Measurements from ENCODE around the gene MUC12.
A peak's percentile ranks its signal among the peaks of the same experiment; 100 is the strongest.
"Not testable (repeated sequence)": the region's sequence is repeated elsewhere in the genome, so short reads cannot be mapped to it uniquely, and the experiment has no call there.

Gene MUC12

DNA sequence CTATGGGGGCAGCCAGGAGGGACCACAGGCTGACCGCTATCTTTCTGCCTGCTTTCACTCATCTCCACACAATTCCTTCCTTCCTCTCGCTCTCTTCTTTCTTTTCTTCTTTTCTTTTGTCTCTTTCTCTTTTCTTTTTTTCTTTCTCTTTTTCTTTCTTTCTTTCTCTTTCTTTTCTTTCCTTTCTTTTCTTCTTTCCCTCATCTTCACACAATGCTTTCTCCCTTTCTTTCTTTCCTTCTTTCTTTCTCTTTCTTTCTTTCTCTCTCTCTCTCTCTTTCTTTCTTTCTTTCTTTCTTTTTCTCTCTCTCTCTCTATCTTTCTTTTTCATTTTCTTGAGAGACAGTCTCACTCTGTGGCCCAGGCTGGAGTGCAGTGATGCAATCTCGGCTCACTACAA, 6.8 kb upstream of the MUC12 start:
- DNase-seq (ENCODE audit: low read depth, low spot score): no peak

DNA sequence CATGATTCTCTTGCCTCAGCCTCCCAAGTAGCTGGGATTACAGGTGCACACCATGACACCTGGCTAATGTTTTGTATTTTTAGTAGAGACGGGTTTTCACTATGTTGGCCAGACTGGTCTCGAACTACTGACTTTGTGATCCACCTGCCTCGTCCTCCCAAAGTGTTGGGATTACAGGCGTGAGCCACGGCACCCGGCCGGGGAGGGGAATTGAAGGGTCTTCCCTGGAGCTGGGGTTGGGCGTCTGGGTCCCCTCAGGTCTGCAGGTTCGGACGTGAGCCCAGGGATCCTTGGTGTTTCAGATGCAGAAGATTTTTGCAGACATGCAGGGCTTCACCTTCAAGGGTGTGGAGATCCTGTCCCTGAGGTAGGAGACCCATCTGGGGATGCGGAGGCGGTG, 6.0 kb upstream of the MUC12 start:
- no peak for DNase-seq (ENCODE audit: low read depth, low spot score)

DNA sequence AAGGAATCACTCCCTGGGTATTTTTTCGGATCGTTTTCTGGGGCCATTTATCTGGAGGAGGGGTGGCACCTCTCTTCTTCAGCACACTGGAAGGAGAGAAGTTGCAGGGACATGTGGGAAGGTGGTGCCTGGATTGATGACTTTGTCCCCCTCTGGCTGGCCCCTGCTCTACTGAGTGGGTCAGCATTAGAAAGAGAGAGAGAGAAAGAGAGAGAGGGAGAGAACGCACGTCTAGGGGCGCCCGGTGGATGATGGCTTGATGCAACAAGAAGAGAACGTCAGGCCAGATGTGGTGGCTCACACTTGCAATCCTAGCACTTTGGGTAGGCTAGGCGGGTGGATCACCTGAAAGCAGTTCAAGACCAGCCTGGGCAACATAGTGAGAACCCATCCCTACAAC, 5.5 kb upstream of the MUC12 start:
- no peak for DNase-seq (ENCODE audit: low read depth, low spot score)

DNA sequence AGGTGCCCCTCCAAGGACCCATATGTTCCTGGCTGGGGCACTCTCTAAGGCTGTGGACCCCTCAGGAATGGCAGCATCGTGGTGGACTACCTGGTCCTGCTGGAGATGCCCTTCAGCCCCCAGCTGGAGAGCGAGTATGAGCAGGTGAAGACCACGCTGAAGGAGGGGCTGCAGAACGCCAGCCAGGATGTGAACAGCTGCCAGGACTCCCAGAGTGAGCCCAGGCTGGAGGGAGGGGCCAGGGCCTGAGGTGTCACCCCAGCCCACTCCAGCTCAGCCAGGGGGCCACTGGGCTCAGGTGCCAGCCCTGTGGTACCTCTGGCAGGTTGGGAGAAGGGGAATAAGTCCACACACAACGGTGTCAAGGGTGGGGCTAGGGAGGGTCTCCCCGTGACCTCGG, 4.7 kb upstream of the MUC12 start:
- DNase-seq (ENCODE audit: low read depth, low spot score): no peak

DNA sequence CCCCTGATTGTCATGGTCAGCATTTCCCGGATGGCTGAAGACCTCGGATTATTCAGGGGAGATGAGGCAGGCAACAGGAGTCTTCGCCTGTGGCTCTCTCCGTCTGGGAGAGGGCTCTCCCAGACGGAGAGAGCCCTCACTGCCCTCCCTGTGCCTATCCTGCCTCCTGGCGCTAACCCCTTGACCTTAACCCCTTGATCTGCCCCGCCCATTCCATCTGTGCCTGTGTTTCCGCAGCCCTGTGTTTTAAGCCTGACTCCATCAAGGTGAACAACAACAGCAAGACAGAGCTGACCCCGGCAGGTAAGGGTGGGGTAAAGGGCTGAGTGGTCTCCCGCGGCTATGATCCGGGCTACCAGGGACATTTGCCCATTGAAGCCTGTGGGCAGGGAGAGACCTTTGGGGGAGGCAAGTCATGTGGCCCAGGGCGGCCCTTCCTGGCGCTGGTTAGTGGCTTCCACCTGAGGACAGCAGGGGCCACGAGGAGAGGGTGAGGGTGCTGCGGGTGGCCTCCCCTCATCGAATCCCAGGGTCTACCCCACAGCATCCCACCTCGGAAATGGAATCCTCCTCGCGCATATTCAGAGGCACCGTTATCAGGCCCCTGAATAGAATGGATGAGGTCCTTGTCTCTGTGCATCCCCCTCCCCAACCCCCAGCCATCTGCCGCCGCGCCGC, 4.2 kb upstream of the MUC12 start:
- no peak for DNase-seq (ENCODE audit: low read depth, low spot score)

DNA sequence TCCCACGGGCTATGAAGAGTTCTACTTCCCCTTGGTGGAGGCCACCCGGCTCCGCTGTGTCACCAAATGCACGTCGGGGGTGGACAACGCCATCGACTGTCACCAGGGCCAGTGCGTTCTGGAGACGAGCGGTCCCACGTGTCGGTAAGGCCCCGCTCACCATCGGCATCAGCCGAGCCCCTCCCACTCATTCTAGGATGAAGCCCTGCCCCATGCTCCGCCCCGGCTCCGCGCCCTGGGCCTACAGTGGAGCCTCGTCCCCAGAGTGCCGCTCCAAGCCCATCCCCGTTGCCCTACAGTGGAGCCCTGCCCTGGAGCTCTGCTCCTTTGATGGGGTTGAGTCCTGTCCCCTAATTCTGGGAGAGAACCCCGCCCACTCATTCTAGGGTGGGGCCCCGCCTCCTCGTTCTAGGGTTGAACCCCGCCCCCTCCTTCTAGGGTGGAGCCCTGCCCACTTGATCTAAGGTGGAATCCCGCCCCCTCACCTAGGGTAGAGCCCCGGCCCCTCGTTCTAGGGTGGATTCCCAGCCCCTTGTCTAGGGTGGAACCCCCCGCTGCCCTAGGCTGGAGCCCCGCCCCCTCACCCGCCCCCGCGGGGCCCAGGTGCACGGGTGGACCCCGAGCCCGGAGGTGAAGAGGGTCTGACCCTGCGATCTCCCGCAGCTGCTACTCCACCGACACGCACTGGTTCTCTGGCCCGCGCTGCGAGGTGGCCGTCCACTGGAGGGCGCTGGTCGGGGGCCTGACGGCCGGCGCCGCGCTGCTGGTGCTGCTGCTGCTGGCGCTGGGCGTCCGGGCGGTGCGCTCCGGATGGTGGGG, 3.4 kb upstream of the MUC12 start:
- DNase-seq (ENCODE audit: low read depth, low spot score): peak; percentile 88

DNA sequence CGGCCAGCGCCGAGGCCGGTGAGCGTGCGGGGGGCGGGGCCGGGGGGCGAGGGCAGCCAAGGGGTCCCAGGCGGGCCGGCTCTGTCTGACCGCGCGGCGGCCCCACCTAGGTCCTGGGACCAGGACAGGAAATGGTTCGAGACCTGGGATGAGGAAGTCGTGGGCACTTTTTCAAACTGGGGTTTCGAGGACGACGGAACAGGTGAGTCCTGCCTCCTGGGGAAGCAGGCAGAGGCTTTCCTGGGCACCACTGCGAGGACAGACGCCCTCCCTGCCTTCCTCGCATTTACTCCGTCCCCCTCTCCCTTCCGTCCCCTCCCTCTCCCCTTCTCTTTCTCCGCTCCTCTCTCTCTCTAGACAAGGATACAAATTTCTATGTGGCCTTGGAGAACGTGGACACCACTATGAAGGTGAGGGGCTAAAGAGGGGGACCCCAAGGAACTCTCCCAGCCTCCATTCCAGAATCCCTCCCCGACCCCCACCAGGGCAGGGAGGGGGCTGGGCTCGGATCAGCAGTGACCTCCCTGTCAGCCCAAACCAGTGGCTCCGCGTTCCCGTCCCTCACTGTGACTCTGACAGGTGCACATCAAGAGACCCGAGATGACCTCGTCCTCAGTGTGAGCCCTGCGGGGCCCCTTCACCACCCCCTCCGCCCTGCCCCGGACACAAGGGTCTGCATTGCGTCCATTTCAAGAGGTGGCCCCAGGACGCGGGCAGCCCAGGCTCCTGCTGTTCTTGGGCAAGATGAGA, 2.6 kb upstream of the MUC12 start:
- no peak for DNase-seq (ENCODE audit: low read depth, low spot score)

DNA sequence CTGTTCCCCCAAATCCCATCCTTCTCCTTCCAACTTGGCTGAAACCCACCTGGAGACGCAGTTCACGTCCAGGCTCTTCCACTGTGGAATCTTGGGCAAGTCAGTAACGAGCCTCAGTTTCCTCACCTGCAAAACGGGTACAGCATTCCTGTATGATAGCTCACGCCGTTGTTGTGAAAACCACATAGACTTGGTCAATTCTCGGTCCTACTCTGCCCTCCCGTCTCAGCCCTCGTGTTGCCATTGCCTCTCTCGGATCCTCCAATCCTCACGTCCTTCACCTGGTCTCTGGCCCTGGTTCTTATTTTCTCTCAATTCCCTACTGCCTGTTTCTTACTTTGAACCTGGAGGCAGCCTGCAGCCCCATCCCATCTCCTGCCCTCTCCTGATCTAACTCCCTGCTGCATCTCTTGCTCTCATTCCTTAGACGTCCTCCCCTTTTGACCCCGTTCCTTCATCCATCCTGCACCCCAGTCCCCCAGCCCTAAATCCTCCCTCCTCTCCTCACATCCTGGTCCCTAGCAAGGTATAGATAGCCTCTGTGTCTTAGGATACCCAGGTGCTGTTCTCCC, 2.0 kb upstream of the MUC12 start:
- no peak for DNase-seq (ENCODE audit: low read depth, low spot score)

DNA sequence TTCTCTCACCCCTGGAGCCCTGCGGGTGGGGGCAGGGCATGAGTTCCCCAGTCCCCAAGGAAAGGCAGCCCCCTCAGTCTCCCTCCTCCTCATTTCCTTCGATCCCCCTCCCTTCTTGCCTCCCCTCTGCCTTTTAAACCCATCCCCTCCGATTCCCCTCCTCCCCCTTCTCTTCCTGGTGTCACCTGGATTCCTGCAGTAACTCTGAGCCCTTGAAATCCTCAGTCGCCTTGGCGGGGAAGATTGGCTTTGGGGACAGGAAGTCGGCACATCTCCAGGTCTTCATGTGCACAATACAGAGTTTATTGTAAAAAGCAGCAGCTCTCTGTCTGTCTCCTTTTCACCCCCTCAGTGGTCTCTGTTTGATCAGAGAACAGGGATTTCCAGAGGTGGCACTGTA, 1.3 kb upstream of the MUC12 start:
- no peak for DNase-seq (ENCODE audit: low read depth, low spot score)

DNA sequence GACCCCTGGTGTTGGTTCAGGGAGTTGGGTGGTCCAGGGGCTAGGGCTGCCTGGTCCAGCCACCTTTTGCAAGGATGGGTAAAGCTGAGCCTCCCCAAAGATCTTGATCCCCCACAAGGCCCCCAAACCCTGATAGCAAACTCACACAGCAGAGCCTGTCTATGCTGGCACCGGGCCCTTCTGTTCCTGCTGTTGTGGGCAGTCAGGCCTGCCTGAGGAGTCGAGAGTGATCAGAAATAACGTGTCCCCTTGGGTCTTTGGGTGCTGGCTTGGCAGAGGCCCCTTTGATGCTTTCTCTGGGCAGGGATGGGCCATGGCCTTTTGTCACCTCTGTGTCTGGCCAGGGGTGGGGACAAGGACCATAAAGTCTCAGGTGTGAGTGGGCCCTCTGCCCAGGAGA, 715 bp upstream of the MUC12 start:
- no peak for DNase-seq (ENCODE audit: low read depth, low spot score)

DNA sequence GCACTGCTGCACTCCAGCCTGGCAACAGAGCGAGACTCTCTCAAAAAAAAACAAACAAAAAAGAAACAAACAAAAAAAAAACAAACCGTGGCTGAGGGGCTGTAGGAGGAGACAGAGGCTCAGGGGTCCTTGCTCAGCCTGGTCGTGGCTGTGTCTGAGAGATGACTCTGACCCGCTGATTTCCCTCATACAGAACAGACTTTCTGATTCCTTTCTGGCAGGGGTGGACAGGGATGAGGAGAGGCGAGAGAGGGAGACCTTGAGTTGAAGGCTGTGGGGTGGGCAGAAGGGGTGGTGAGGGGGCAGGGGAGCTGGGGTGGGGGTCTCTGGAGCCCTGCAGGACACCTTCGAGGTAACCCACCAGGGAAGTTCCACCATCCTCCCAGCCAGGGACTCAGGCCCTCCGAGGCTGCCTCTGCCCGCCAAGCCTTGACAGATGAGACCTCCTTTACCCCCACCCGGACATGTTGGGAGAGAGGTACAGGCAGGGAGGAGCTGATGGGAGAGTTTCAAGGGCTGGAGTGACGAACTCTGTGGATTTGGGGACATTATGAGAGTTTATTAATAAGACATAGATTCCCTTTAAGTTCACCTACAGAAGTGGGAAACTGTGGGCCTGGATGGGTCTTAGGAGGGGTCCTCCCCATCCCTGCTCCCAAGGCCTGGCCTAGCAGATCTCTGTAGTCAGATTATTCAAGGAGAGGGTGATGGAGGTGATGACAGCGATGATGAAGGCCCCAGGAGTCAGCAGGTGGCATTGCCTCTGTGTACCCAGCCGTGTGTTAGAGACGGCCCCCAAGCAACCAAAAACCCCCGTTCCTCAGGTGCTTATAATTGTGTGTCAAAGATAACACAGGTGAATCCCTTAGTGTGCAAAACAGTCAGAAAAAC, 2.0 kb downstream of the MUC12 start:
- DNase-seq (ENCODE audit: low read depth, low spot score): no peak

DNA sequence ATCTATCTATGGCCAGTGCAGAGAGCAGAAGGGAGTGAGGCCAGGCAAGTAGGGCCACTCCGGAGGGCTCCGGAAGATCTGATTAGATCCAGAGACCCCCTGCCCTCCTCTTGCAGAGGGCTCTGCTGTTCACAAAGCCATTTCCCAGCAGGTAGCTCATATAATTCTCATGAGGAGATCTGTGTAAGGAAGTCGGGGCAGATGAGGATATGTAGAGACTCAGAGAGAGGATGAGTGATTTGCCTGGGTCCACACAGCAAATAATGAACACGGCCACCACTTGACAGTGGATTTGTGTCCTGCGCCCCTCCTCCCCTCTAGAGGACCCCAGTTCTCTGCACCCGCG, 2.6 kb downstream of the MUC12 start:
- no peak for DNase-seq (ENCODE audit: low read depth, low spot score)

DNA sequence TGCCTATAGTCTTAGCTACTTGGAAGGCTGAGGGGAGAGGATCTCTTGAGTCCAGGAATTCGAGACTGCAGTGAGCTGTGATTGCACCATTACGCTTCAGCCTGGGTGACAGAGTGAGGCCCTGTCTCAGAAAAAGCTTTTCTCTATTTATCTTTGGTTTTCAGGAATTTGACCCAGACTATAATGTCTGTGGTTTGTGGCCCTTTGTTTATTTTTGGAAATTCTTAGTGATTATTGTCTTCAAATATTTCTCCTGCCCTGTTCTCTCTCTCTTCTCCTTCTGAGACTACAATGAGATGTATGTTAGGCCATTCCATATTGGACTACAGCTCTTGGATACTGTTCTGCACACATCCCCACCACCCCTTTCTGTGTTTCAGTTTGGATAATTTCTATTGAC, 4.7 kb downstream of the MUC12 start:
- DNase-seq (ENCODE audit: low read depth, low spot score): no peak

DNA sequence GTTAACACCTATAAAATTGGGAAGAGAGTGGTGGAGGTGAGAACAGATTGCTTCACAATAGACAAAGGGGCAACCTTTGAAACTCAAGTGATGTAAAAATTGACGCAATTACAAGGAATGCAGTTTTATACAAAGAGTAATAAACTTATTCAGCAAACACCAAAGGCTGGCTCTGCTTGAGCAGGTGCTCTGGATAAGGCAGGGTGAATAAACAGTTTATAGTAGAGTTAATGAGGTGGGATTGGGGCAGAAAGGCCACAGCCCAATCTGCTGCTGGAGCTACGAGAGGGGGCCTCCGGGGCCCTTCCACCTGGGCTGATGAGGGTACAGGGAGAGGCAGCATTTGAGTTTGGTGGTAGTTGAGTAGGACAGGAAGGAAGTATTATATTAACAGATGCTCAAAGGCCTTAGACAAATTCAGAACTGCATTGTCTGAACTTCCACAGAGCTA, 6.0 kb downstream of the MUC12 start:
- no peak for DNase-seq (ENCODE audit: low read depth, low spot score)

DNA sequence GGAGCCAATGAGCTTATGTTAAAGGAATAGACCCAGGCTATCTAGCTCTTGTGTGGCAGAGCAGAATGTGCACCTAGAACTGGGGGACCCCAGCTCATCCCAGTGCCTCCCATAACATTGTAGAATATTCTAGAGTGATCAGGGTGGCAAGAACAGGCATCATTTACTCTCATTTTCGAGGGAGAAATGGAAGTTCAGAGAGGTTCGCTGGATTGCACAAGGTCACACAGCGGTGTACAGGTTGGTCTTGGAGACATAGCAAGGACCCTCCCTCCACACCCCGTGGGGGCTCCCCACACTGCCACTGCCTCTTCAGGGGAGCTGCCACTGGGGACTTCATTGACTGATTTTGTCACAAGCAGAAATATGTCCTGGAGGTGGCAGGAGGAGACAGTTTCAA, 8.9 kb downstream of the MUC12 start:
- DNase-seq (ENCODE audit: low read depth, low spot score): no peak

DNA sequence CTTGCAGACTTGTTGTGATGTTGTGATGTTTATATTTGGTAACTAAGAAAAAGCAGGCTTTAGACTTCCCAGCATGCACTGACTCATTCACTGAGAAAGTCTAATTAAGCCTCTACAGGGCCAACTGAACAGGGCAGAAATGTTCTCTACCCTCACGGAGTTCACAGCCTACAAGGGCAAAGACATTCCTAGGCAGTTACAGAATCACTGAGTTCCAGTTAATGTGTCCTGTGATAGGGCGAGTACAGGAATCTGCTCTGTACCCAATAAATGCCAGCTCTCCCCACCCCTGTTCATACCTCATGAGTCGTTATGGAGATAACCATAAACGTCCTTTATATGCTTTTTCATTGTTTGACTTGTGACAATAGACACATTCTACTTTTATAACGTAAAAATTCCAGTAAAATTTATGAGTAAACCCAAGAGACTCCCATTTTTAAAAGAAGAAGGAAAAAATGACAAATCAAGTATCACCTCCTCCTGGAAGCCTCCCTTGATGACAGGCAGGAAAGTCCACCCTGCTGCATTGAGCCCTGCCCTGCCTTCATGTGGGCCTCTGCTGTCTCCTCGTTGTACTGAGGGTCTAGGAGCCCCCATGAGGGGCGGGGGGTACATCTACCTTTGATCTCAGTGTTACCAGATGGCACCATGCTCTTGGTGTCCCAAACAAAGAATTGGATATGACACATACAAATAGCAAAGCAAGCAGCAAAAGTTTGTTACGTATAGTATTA, 14.3 kb downstream of the MUC12 start:
- DNase-seq (ENCODE audit: low read depth, low spot score): no peak

DNA sequence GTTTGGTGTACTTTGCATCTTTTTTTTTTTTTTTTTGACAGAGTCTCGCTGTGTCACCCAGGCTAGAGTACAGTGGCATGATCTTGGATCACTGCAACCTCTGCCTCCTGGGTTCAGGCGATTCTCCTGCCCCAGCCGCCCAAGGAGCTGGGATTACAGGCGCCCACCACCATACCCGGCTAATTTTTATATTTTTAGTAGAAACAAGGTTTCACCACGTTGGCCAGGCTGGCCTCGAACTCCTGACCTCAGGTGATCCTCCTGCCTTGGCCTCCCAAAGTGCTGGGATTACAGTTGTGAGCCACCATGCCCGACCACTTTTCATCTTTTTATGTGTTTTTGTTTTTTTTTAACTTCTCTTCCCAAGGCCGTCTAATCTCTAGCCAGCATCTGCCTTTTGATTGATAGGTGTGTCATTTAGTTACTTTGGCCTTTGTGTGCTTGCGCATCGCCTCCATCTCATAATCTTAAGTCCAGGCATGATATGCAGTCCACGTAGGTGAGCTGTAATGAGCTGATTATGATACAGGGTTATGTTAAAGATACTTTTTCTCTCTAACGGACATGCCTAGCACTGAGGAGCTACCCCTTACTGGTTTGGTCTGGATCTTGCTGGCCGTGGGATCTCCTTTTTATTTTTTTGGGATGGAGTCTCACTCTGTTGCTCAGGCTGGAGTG, 15.0 kb downstream of the MUC12 start:
- not testable (repeated sequence) for DNase-seq (ENCODE audit: low read depth, low spot score)

DNA sequence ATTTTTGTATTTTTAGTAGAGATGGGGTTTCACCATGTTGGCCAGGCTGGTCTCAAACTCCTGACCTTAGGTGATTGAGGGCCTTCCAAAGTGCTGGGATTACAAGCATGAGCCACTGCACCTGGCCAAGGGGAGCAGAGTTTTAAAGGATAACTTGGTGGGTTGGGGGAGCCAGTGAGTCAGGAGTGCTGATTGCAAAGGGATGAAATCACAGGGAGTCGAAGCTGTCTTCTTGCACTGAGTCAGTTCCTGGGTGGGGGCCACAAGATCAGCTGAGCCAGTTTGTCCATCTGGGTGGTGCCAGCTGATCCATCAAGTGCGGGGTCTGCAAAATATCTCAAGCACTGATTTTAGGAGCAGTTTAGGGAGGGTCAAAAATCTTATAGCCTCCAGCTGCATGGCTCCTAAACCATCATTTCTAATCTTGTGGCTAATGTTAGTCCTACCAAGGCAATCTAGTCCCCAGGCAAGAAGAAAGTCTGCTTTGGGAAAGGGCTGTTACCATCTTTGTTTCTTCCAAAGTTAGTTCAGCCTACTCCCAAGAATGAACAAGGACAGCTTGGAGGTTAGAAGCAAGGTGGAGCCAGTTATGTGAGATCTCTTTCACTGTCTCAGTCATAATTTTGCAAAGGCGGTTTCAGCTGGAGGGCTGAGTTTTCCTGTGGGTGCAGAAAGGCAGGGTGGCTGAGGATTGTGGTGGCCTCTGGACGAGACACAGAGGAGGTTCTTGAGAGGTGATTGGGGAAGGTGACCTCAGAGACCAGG, 15.8 kb downstream of the MUC12 start:
- DNase-seq (ENCODE audit: low read depth, low spot score): not testable (repeated sequence)

DNA sequence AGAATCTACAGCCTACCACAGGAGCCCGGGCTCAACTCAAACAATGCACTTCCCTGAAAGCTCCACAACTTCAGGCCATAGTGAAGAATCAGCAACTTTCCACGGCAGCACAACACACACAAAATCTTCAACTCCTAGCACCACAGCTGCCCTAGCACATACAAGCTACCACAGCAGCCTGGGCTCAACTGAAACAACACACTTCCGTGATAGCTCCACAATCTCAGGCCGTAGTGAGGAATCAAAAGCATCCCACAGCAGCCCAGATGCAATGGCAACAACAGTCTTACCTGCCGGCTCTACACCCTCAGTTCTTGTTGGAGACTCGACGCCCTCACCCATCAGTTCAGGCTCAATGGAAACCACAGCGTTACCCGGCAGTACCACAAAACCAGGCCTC, 22.3 kb downstream of the MUC12 start:
- no peak for DNase-seq (ENCODE audit: low read depth, low spot score)
